GM18499 (cell line): Measurements from ENCODE around the gene GLUL.

Source experiments
- ATAC-seq: cut with Tn5 transposase; IDR thresholded peaks from one replicate; pipeline ENCODE4 v1.9.1; 2021; ENCODE audit warnings: moderate number of reproducible peaks; ENCODE audit not compliant: insufficient read depth, unreplicated experiment

The GLUL gene

GRCh38 chr1:182391362-182392049 lies at the start of gene GLUL:
Gene GLUL, minus strand, starts transcription at chr1:182391790. Its CDS starts 3,053 bp downstream, at chr1:182388737.
- ATAC-seq: no peak

- no peak for ATAC-seq
Observed at GRCh38 chr1:182438326-182438725, 46.7 kb upstream of the GLUL start.

GRCh38 chr1:182433580-182433979 lies 42.0 kb upstream of the GLUL start:
- ATAC-seq: no peak

- ATAC-seq: no peak
Observed at GRCh38 chr1:182431278-182431677, 39.7 kb upstream of the GLUL start.

GRCh38 chr1:182430263-182431068 lies 38.9 kb upstream of the GLUL start:
- ATAC-seq: no peak

GRCh38 chr1:182428043-182428442 lies 36.5 kb upstream of the GLUL start:
- ATAC-seq: no peak

- no peak for ATAC-seq
Observed at GRCh38 chr1:182426442-182427430, 35.1 kb upstream of the GLUL start.

- ATAC-seq: no peak
Observed at GRCh38 chr1:182415789-182416188, 24.2 kb upstream of the GLUL start.

GRCh38 chr1:182413969-182414368 lies 22.4 kb upstream of the GLUL start:
- ATAC-seq: no peak

GRCh38 chr1:182413486-182413885 lies 21.9 kb upstream of the GLUL start:
- no peak for ATAC-seq

GRCh38 chr1:182410620-182411273 lies 19.2 kb upstream of the GLUL start:
- no peak for ATAC-seq

GRCh38 chr1:182410138-182410537 lies 18.5 kb upstream of the GLUL start:
- no peak for ATAC-seq

GRCh38 chr1:182408435-182409075 lies 17.0 kb upstream of the GLUL start:
- no peak for ATAC-seq

- no peak for ATAC-seq
Observed at GRCh38 chr1:182407724-182408123, 16.1 kb upstream of the GLUL start.

GRCh38 chr1:182406012-182406411 lies 14.4 kb upstream of the GLUL start:
- no peak for ATAC-seq

- no peak for ATAC-seq
Observed at GRCh38 chr1:182405578-182405977, 14.0 kb upstream of the GLUL start.

GRCh38 chr1:182404781-182405180 lies 13.2 kb upstream of the GLUL start:
- no peak for ATAC-seq

- no peak for ATAC-seq
Observed at GRCh38 chr1:182400567-182400966, 9.0 kb upstream of the GLUL start, which contains the start of gene TEDDM1. Gene TEDDM1, minus strand, starts transcription at chr1:182400667. Its CDS starts 182 bp downstream, at chr1:182400485.

- no peak for ATAC-seq
Observed at GRCh38 chr1:182397653-182398393, 6.2 kb upstream of the GLUL start.
